GM19438 (cell line): ENCODE measurements around the gene MAP3K4.

Experiments used
- ATAC-seq: cut with Tn5 transposase; IDR thresholded peaks from one replicate; pipeline ENCODE4 v1.9.1; 2021; ENCODE audit warnings: low read depth; ENCODE audit not compliant: unreplicated experiment

The MAP3K4 gene

GRCh38 chr6:160999516-160999915 lies 7.9 kb downstream of the MAP3K4 start:
- no peak for ATAC-seq

- no peak for ATAC-seq
These were observed 9.1 kb downstream of the MAP3K4 start for GRCh38 chr6:161000632-161001031.

- no peak for ATAC-seq
These were observed 9.9 kb downstream of the MAP3K4 start for GRCh38 chr6:161001421-161001820.

GRCh38 chr6:161003336-161003735 lies 11.8 kb downstream of the MAP3K4 start:
- ATAC-seq: no peak

- ATAC-seq: no peak
These were observed 16.7 kb downstream of the MAP3K4 start for GRCh38 chr6:161008245-161008644.

GRCh38 chr6:161009991-161010390 lies 18.4 kb downstream of the MAP3K4 start:
- ATAC-seq: no peak

- ATAC-seq: no peak
These were observed 18.8 kb downstream of the MAP3K4 start for GRCh38 chr6:161010418-161010817.

GRCh38 chr6:161011492-161012480 lies 20.2 kb downstream of the MAP3K4 start:
- ATAC-seq: no peak

GRCh38 chr6:161013695-161014094 lies 22.1 kb downstream of the MAP3K4 start:
- no peak for ATAC-seq

- no peak for ATAC-seq
These were observed 26.4 kb downstream of the MAP3K4 start for GRCh38 chr6:161017766-161018564.

GRCh38 chr6:161019324-161019839 lies 27.8 kb downstream of the MAP3K4 start:
- ATAC-seq: no peak

- no peak for ATAC-seq
These were observed 30.0 kb downstream of the MAP3K4 start for GRCh38 chr6:161021543-161021942.

GRCh38 chr6:161021998-161022743 lies 30.6 kb downstream of the MAP3K4 start:
- ATAC-seq: no peak

GRCh38 chr6:161023316-161023715 lies 31.7 kb downstream of the MAP3K4 start:
- no peak for ATAC-seq

- no peak for ATAC-seq
These were observed 32.9 kb downstream of the MAP3K4 start for GRCh38 chr6:161024364-161024920.

- ATAC-seq: no peak
These were observed 35.8 kb downstream of the MAP3K4 start for GRCh38 chr6:161027385-161027784.

- ATAC-seq: peak; percentile 76
These were observed 37.7 kb downstream of the MAP3K4 start for GRCh38 chr6:161029195-161029809.

- no peak for ATAC-seq
These were observed 40.3 kb downstream of the MAP3K4 start for GRCh38 chr6:161031721-161032495.

- ATAC-seq: no peak
These were observed 42.1 kb downstream of the MAP3K4 start for GRCh38 chr6:161033667-161034066.
